HG02571 (cell line): ENCODE results near the gene ALPK1.

Experiments used
- ATAC-seq: cut with Tn5 transposase; IDR thresholded peaks from one replicate; pipeline ENCODE4 v1.9.1; 2021; ENCODE audit warnings: mild to moderate bottlenecking, moderate library complexity; ENCODE audit not compliant: unreplicated experiment

The ALPK1 gene

GRCh38 chr4:112327965-112328733, 31.0 kb downstream of the ALPK1 start:
- ATAC-seq: peak; percentile 74

GRCh38 chr4:112328734-112329130, 31.6 kb downstream of the ALPK1 start:
- no peak for ATAC-seq

GRCh38 chr4:112329672-112330375, 32.7 kb downstream of the ALPK1 start:
- no peak for ATAC-seq

- ATAC-seq: no peak
Observed at GRCh38 chr4:112330921-112331320, 33.8 kb downstream of the ALPK1 start.

- no peak for ATAC-seq
Observed at GRCh38 chr4:112332398-112332797, 35.2 kb downstream of the ALPK1 start.

- ATAC-seq: no peak
Observed at GRCh38 chr4:112340023-112340422, 42.9 kb downstream of the ALPK1 start.

DNA sequence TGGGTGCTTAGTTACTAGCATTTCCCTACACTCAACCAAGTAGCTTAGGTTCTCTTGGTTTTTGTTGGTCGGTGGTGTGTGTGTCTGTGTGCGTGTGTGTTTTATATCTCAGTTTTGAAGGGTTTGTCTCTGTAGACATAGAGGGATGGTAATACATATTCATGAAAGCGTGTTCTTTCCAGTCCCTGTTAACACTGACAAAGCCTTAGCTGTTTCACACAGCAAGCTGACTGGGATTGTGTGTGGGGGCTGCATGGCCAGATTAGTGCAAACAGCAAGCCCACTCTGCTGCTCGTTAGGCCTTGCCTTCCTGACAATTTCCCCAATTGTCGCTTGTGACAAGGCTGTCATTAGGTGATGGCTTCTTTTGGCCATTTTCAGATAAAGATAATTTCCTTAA, 43.9 kb downstream of the ALPK1 start:
- ATAC-seq: no peak

DNA sequence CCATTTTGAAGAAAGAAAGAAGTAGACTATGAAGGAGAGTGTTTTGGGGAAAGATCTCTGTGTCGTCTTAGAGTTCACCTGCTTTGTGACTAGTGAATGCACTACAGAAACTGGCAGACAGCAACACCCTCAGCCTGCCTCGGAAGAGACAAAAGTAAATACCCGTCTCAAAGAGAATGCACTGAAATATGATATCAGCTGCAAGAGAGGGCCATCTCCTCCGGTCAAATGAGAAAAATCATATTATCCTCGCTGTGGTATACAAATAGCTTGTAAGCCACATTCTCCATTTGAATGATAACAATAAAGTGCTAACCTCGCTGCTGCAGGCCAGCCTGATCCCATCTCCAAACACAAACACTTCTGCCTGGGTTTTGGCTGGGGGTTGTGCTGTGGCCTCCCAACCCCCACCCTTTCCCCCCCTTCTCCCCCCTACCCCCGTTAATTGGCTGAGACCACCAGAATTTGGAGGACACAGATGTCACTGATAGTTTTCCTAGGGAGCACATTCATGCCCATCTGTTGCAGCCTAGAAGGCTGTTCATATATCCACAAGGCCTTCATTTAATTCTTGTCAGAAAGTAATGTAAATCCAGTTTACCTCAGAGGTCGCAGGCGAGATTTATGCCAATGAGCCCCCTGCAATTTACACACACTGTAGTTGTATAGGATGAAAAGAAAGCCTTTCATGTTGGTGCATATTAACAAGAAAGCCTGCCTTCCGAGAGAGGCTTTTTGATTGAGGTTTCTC, 46.3 kb downstream of the ALPK1 start:
- ATAC-seq: no peak

DNA sequence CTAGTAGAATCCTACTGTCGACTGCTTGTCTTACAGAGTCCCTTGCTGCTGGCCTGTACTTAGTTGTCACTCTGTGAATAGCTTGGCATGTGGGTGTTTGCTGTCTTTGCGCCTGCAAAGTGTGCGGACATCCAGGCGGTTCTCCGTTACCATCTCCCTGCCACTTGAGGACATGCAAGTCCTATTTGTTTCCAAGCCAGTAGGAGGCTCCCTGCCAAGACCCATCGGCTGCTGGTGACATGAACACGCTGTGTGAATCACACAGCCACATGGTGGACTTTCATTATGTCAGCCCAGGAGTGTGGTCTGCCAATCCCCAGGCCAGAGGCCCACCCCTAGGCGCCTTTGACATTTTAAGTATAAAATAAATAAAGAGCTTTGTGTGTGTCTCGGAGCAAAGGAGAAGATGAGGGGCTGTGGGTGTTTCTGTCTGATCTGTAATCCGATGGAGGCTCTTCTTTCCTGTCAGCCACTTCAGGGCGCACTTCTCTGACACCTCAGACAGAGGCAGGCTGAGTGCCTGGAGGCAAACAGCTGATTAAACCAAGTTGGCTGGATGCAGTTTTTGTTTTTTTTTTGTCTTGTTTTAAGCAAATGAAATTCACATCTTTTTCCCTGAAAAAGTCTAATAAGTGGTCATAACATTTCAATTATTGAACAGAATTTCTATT, 51.5 kb downstream of the ALPK1 start:
- ATAC-seq: no peak

- no peak for ATAC-seq
Observed at GRCh38 chr4:112352736-112353135, 55.6 kb downstream of the ALPK1 start.

DNA sequence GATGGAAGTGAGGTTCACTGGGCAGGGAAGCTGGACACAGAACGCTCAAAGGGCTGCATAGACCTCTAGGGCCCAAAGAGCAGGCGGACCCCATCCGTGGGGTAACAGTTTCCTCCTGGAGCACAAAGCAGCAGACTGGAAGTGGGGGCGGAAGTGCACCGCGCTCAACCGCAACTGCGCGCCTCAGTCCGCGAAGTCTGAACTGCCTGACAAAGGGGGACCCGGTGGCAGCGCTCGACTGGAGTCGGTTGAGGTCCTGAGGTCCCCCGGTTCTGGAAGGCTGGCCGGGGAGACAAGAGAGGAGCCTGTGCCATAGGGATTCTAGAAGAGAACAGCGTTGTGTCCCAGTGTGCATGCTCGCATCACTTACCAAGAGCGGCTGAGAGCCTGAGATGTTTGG, 58.5 kb downstream of the ALPK1 start:
- no peak for ATAC-seq

DNA sequence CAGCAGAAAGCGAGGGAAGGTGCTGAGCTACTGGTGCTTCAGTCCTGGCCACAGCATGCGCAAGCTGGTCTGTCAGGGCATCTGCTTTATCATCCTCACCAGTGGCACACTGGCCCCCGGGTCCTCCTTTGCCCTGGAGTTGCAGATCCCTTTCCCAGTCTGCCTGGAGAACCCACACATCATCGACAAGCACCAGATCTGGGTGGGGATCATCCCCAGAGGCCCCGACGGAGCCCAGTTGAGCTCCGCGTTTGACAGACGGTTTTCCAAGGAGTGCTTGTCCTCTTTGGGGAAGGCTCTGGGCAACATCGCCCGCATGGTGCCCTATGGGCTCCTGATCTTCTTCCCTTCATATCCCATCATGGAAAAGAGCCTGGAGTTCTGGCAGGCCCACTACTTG, 60.3 kb downstream of the ALPK1 start:
- ATAC-seq: no peak

GRCh38 chr4:112357897-112358296, 60.7 kb downstream of the ALPK1 start:
- ATAC-seq: no peak

GRCh38 chr4:112358415-112358814, 61.2 kb downstream of the ALPK1 start:
- no peak for ATAC-seq

DNA sequence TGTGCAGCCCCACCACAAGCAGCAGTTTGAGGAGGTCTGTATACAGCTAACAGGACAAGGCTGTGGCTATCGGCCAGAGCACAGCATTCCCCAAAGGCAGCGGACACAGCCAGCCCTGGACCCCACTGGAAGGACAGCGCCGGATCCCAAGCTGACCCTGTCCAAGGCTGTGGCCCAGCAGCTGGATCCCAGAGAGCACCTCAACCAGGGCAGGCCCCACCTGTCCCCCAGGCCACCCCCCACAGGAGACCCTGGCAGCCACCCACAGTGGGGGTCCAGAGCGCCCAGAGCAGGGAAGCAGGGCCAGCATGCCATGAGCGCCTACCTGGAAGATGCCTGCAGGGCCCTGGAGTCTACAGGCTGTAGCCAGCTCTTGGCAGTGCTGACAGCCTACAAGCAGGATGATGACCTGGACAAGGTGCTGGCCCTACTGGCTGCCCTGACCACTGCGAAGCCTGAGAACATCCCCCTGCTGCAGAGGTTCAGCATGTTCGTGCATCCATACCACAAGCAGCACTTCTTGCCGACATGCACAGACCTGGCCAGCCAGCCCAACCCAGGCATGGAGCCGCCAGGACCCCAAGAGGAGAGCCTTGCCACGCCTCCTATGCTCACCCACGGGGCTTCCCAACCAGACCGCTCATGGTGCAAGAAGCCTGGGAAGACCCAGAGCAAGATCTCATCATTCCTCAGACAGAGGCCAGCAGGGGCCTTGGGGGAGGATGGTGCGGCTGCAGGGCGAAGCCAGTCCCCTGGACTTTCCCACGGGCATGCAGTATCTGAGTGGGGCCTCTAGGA, 62.0 kb downstream of the ALPK1 start:
- ATAC-seq: no peak

DNA sequence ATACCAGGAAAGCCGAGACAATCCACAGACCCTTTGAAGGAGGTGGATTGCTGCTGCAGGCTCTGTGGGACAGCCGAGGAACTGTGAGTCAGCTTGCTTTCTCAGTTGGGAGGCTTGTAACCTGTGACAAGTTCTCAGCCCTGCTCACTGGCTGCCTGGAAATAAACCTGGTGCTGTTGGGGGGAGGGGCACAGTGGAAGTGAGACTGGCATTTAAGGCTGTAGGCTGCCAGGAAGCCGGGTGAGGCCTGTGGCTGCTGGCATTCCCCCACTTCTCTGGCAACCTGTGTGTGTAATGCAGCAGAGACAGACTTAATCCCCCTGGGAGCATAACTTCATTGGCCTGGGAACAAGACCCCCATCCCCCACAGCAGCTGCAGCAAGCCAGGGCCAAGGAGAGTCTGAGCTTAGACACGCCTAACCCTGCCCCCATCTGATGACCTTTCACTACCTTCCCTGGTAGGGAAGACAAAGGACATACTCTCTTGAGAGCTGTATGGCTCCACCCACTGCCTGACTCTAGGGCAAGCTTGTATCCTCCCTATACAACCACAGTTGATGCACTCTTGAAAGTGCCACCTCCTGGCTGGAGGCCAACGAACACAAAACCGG, 64.1 kb downstream of the ALPK1 start:
- ATAC-seq: no peak

GRCh38 chr4:112370466-112370865, 73.3 kb downstream of the ALPK1 start:
- ATAC-seq: no peak

GRCh38 chr4:112371361-112371760, 74.2 kb downstream of the ALPK1 start:
- ATAC-seq: no peak

DNA sequence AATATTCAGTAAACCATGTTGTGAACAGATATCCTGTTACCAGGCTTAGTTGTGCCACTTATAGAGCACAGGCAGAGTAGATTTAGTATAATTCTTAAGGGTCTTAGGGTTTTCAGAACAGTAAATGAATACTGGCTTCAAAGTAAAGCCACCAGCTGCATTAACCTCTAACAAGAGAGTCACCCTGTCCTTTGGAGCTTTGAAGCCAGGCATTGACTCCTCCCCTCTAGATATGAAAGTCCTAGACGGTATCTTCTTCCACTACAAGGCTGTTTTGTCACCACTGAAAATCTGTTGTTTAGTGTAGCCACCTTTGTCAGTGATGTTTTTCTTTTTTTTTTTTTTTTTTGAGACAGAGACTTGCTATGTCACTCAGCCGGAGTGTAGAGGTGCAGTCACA, 77.7 kb downstream of the ALPK1 start:
- ATAC-seq: no peak

DNA sequence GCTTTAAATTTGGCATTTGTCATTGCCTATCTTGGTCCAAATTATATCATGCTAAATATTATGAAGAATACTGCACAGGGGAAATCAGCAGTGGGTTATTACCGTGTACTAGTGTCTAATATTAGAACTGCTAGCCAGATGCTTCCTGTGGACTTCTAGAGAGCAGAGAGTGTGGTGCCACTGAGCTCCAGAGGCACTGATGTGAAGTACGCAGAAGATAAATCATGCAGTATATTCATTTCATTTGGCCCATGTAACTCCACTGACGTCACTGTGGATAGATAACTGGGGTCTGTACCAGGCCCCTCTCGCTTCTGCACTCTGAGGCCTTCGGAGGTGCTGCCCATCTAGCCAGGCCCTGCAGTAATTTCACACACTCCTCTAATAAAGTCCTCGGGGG, 80.0 kb downstream of the ALPK1 start:
- no peak for ATAC-seq
